Neuronal stem cell (in vitro differentiated cells): ENCODE measurements around the gene IL15RA.

Experiments used
- DNase-seq: peaks from one replicate; pipeline ENCODE4 v3.0.0-alpha.2; 2013; ENCODE audit warnings: low spot score
- H2AFZ ChIP-seq: one replicate; pipeline ENCODE4 v1.6.1; 2013; ENCODE audit warnings: mild to moderate bottlenecking, low read length, inconsistent platforms
- H2AK5ac ChIP-seq: 2 replicates; pipeline ENCODE4 v1.6.1; 2013; ENCODE audit warnings: low read depth, mild to moderate bottlenecking, inconsistent platforms, low read length, moderate library complexity, mixed read lengths
- H2BK120ac ChIP-seq: 2 replicates; pipeline ENCODE4 v1.6.1; 2013; ENCODE audit warnings: low read depth, mild to moderate bottlenecking, inconsistent platforms, low read length, moderate library complexity, mixed read lengths
- H2BK12ac ChIP-seq: one replicate; pipeline ENCODE4 v1.6.1; 2013; ENCODE audit warnings: low read length, inconsistent platforms
- H2BK15ac ChIP-seq: 2 replicates; pipeline ENCODE4 v1.6.1; 2013; ENCODE audit warnings: mild to moderate bottlenecking, low read length, inconsistent platforms, mixed read lengths
- H2BK5ac ChIP-seq: one replicate; pipeline ENCODE4 v1.6.1; 2013; ENCODE audit warnings: inconsistent platforms, mild to moderate bottlenecking, low read length, moderate library complexity
- H3K14ac ChIP-seq: one replicate; pipeline ENCODE4 v1.6.1; 2013; ENCODE audit warnings: low read length, inconsistent platforms
- H3K18ac ChIP-seq: 2 replicates; pipeline ENCODE4 v1.6.1; 2013; ENCODE audit warnings: low read length, inconsistent platforms
- H3K23ac ChIP-seq: 2 replicates; pipeline ENCODE4 v1.6.1; 2013; ENCODE audit warnings: low read depth, mild to moderate bottlenecking, mixed read lengths, low read length, inconsistent platforms; ENCODE audit not compliant: poor library complexity
- H3K27ac ChIP-seq: replicated peaks from 3 replicates; pipeline ENCODE4 v1.5.1; 2013; ENCODE audit warnings: low read length, inconsistent platforms
- H3K27me3 ChIP-seq, 3 experiments: 2 replicates each; pipeline ENCODE4 v1.6.1; 2013; ENCODE audit warnings: low read length in 3 of 3, mild to moderate bottlenecking in 2 of 3, inconsistent platforms in 1 of 3, low read depth in 1 of 3, mixed read lengths in 1 of 3, moderate library complexity in 1 of 3; ENCODE audit not compliant: control insufficient read depth in 3 of 3, insufficient read depth in 3 of 3
- H3K36me3 ChIP-seq, 2 donors: replicated peaks in 1 of 2; 2 replicates each; pipeline ENCODE4 v1.6.1; 2013; ENCODE audit warnings: low read length in 2 of 2; ENCODE audit not compliant: control insufficient read depth in 2 of 2, insufficient read depth in 2 of 2
- H3K4ac ChIP-seq: 2 replicates; pipeline ENCODE4 v1.6.1; 2013; ENCODE audit warnings: inconsistent platforms, mild to moderate bottlenecking, low read length, moderate library complexity
- H3K4me1 ChIP-seq, 2 donors: 1 replicate in 1 of 2; 2 replicates in 1 of 2; pipeline ENCODE4 v1.6.1; 2013; ENCODE audit warnings: low read length in 2 of 2, low read depth in 1 of 2; ENCODE audit not compliant: control insufficient read depth in 2 of 2, insufficient read depth in 1 of 2
- H3K4me2 ChIP-seq: one replicate; pipeline ENCODE4 v1.6.1; 2013; ENCODE audit warnings: mild to moderate bottlenecking, low read length, inconsistent platforms; ENCODE audit not compliant: insufficient read depth, poor library complexity, severe bottlenecking
- H3K4me3 ChIP-seq, 2 donors: 2 replicates each; pipeline ENCODE4 v1.5.1; 2013; ENCODE audit warnings: low read length in 2 of 2, mild to moderate bottlenecking in 2 of 2, inconsistent platforms in 1 of 2, moderate library complexity in 1 of 2
- H3K79me1 ChIP-seq: one replicate; pipeline ENCODE4 v1.6.1; 2013; ENCODE audit warnings: low read depth, mild to moderate bottlenecking, inconsistent platforms, low read length, moderate library complexity
- H3K9ac ChIP-seq: one replicate; pipeline ENCODE4 v1.6.1; 2013; ENCODE audit warnings: mild to moderate bottlenecking, low read depth, low read length, inconsistent platforms; ENCODE audit not compliant: poor library complexity
- H3K9me3 ChIP-seq, 2 donors: replicated peaks in 1 of 2; 2 replicates each; pipeline versions ENCODE3 to v1.6.1; 2013; ENCODE audit warnings: low read length in 2 of 2, mild to moderate bottlenecking in 2 of 2, inconsistent platforms in 1 of 2, low read depth in 1 of 2, mixed read lengths in 1 of 2, moderate library complexity in 1 of 2; ENCODE audit not compliant: control insufficient read depth in 2 of 2, insufficient read depth in 1 of 2
- H4K8ac ChIP-seq: one replicate; pipeline ENCODE4 v1.6.1; 2013; ENCODE audit warnings: low read depth, mild to moderate bottlenecking, inconsistent platforms, low read length, moderate library complexity
- H4K91ac ChIP-seq: one replicate; pipeline ENCODE4 v1.6.1; 2013; ENCODE audit warnings: low read length, low read depth, mild to moderate bottlenecking, inconsistent platforms; ENCODE audit not compliant: poor library complexity
- WGBS, 2 donors: extraction: QIAGEN DNeasy Blood & Tissue Kit; methylation state at CpG; one replicate each; pipeline ENCODE4 v1.1.7; 2013; ENCODE audit warnings: missing lambda C conversion rate in 2 of 2, mixed read lengths in 1 of 2; ENCODE audit not compliant: insufficient read length in 2 of 2, insufficient replicate concordance in 1 of 2; ENCODE audit errors: extremely low coverage in 2 of 2; 5-methylcytosine and 5-hydroxymethylcytosine counted together

Gene IL15RA

DNA sequence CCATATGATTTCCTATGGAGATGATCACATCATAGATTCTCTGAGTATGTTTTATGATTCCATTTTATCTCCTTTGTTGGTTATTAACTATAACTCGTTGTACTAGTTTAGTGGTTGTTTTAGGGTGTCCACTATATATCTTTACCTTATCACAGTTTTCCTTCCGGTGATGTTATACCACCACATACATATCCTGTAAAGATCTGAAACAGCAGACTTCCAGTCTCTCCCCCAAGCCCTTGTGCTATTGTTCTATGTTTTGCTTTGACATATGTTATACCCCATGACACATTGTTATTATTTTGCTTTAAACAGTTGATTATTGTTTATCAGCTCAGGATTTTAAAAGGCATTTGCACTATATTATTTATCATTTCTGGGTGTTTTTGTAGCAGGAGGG is 7.3 kb downstream of the IL15RA start:
- H3K14ac ChIP-seq = no peak overlapping the region
- no peak overlapping the region for H2AK5ac ChIP-seq
- no peak overlapping the region for H3K4me3 ChIP-seq
- no CpG with 5 or more reads among the region's 2 CpGs for WGBS, 2 donors
- no peak overlapping the region for H3K9ac ChIP-seq
- H3K9me3 ChIP-seq = no peaks in the 10 kb centered on the region
- H2BK120ac ChIP-seq = no peak overlapping the region
- no peak overlapping the region for H4K91ac ChIP-seq
- no peak overlapping the region for H3K4me2 ChIP-seq
- no peak overlapping the region for H2BK15ac ChIP-seq
- no peak overlapping the region for H2BK12ac ChIP-seq
- H4K8ac ChIP-seq = no peak overlapping the region
- H3K27me3 ChIP-seq = peaks cover 0 to 23% (median 0%) of the 10 kb centered on the region in 3 experiments
- no peak overlapping the region for H2AFZ ChIP-seq
- H3K23ac ChIP-seq = no peak overlapping the region
- H3K27ac ChIP-seq = no peak overlapping the region
- no peak overlapping the region for H3K4ac ChIP-seq
- peaks cover 2 to 3% of the 10 kb centered on the region in 2 donors for H3K4me1 ChIP-seq
- H2BK5ac ChIP-seq = no peak overlapping the region
- H3K18ac ChIP-seq = no peak overlapping the region
- no peaks in the 10 kb centered on the region for H3K79me1 ChIP-seq
- DNase-seq = no peak
- H3K36me3 ChIP-seq = no peaks in the 10 kb centered on the region

DNA sequence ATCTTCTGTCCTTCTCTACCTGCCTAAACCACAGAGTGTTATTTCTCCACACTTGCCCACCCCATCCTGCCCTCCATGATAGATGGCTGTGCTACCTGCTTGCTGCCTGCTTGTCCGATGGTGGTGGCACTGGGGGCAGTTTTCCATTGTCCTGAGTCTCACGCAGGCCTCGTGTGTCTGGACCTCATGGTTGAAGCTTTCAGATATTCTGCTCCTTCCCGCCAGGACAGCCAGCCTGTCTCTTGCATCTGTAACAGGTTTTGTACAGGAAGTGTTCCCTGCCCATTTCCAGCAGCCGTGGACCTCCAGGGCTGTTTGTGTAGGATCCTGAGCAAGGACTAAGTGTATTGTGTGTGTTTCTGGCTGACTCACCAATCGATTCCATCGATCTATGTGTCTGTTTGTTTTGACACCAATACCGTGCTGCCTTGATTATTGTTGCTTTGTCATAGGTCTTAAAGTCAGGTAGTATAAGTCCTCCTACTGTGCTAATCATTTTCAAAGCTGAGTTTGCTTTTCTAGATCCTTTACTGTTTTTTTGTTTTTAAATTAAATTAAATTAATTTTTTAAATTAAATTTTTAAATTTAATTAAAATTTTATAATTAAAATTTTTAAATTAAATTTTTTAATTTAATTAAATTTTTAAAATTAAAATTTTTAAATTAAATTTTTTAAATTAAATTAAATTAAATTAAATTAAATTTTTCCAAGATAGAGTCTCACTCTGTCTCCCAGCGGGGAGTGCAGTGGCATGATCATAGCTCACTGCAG is 8.5 kb downstream of the IL15RA start:
- Histone ChIP-seq H2BK15ac (no peak overlapping the region), H3K4ac (no peak overlapping the region), H4K91ac (no peak overlapping the region), H2AFZ (no peak overlapping the region), H2AK5ac (no peak overlapping the region), H2BK120ac (no peak overlapping the region), H3K4me1 (peaks cover 2 to 3% of the 10 kb centered on the region in 2 donors), H3K14ac (no peak overlapping the region), H3K9me3 (no peaks in the 10 kb centered on the region), H3K9ac (no peak overlapping the region), H3K36me3 (no peaks in the 10 kb centered on the region), H3K79me1 (no peaks in the 10 kb centered on the region), H3K4me2 (no peak overlapping the region), H3K27me3 (peaks cover 0 to 26% (median 0%) of the 10 kb centered on the region in 3 experiments), H3K18ac (no peak overlapping the region), H2BK5ac (no peak overlapping the region), H2BK12ac (no peak overlapping the region), H3K23ac (peak overlapping the region; percentile 8), H3K27ac (no peak overlapping the region), H3K4me3 (no peak overlapping the region), H4K8ac (no peak overlapping the region)
- no peak for DNase-seq
- WGBS, 2 donors = no CpG with 5 or more reads among the region's 9 CpGs

DNA sequence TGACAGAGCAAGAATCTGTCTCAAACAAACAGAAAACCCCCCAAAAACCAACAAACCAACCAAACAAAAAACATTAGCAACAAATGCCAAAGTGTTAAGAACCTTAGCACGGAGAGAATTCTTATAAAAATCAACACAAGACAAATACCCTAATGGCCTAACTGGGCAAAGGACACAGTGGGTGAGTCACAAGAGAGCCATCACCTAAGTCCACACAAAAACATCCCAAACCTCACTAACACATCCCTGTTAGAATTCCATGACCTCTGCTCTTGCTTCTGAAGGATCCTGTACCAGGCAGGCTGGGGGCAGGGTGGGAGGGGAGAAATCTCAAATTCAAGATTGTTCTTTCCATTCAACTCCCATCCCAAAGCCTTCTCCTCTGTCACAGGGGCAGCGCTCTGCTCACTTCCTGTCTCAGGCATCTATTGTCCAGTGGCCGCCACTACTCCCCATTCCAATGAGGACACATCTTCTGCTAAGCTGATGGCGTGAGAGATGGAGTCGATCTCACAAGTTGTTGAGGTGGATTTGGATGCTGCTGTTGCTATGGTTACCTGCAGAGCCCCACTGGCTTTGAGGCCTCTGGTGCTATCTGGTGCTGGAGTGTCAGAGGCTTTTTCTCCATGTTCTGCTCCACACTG is 9.2 kb downstream of the IL15RA start:
- Histone ChIP-seq H3K4me2 (no peak overlapping the region), H2BK120ac (no peak overlapping the region), H3K4me3 (no peak overlapping the region), H4K8ac (no peak overlapping the region), H3K9ac (no peak overlapping the region), H3K27ac (no peak overlapping the region), H2BK15ac (no peak overlapping the region), H4K91ac (no peak overlapping the region), H3K4me1 (peaks cover 2 to 3% of the 10 kb centered on the region in 2 donors), H2AK5ac (no peak overlapping the region), H3K79me1 (no peaks in the 10 kb centered on the region), H3K4ac (no peak overlapping the region), H3K14ac (no peak overlapping the region), H3K9me3 (no peaks in the 10 kb centered on the region), H3K18ac (no peak overlapping the region), H3K36me3 (no peaks in the 10 kb centered on the region), H2BK12ac (no peak overlapping the region), H2BK5ac (no peak overlapping the region), H2AFZ (no peak overlapping the region), H3K23ac (peak overlapping the region; percentile 8), H3K27me3 (peaks cover 0 to 24% (median 0%) of the 10 kb centered on the region in 3 experiments)
- no CpG with 5 or more reads among the region's 5 CpGs for WGBS, 2 donors
- no peak for DNase-seq

DNA sequence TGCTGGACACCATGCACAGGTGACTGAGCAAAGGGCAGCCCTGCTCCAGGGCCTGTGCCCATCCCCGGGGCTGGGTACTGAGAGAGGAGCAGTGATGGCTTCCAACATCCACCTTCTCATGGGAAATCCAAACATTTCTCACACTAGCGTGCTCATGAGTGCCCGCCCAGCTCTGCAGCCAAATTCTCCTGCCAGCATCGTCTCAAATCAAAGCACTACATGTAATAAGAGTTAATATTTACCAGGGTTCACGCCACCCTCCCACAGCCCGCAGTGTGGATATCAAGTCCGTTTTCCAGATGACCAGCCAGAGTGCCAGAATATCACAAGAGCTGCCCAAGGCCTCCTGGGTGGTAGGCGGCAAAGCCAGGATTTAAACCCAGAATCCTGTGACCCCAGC is 12.1 kb downstream of the IL15RA start:
- WGBS, 2 donors = no CpG with 5 or more reads among the region's 8 CpGs
- no peak overlapping the region for H2BK15ac ChIP-seq
- no peak overlapping the region for H3K4me3 ChIP-seq
- H2AFZ ChIP-seq = no peak overlapping the region
- H3K79me1 ChIP-seq = no peaks in the 10 kb centered on the region
- no peaks in the 10 kb centered on the region for H3K36me3 ChIP-seq
- H3K9me3 ChIP-seq = no peaks in the 10 kb centered on the region
- H2BK5ac ChIP-seq = no peak overlapping the region
- H4K91ac ChIP-seq = no peak overlapping the region
- no peak overlapping the region for H3K14ac ChIP-seq
- H3K4ac ChIP-seq = no peak overlapping the region
- no peak overlapping the region for H3K27ac ChIP-seq
- no peak for DNase-seq
- no peak overlapping the region for H4K8ac ChIP-seq
- H3K4me1 ChIP-seq = peaks cover 2 to 3% of the 10 kb centered on the region in 2 donors
- H2AK5ac ChIP-seq = no peak overlapping the region
- H2BK120ac ChIP-seq = no peak overlapping the region
- H3K9ac ChIP-seq = no peak overlapping the region
- no peak overlapping the region for H2BK12ac ChIP-seq
- no peak overlapping the region for H3K23ac ChIP-seq
- H3K27me3 ChIP-seq = peaks cover 0 to 19% (median 0%) of the 10 kb centered on the region in 3 experiments
- no peak overlapping the region for H3K4me2 ChIP-seq
- no peak overlapping the region for H3K18ac ChIP-seq
